A549 (cell line): ENCODE results near the gene CTSF. TPM values are rescaled to one million over a fixed set of nuclear protein-coding genes. Genes with fewer than 3 reads are reported as not detected.

Source experiments
- ATAC-seq, 2 experiments: fragments of 200-7000 bp in 1 of 2; fragments of >200 bp in 1 of 2; cut with Nextera tagmentation in 1 of 2; cut with Tn5 transposase in 1 of 2; 3 replicates each; pipeline versions ENCODE4 v1.8.0 to v1.9.1; 2018 to 2020; ENCODE audit warnings: mild to moderate bottlenecking in 1 of 2, moderate library complexity in 1 of 2
- CTCF ChIA-PET: fragments of 300-600 bp; sonication (Branson Sonifier 250); formaldehyde crosslinking; extraction: SDS; loops from one replicate; lab custom pipeline; 2021; ENCODE audit warnings: antibody characterized with exemption, inconsistent platforms; lab: Yijun Ruan, JAX
- POLR2A ChIA-PET: fragments of 350-600 bp; formaldehyde crosslinking; extraction: SDS; loops from one replicate; lab custom pipeline; 2021; ENCODE audit warnings: antibody characterized with exemption, inconsistent platforms; lab: Yijun Ruan, JAX
- DNase-seq, 2 experiments: peaks; one replicate each; pipeline versions ENCODE4 v3.0.0 to v3.0.0-alpha.2; 2011 to 2016; ENCODE audit warnings: low read depth in 1 of 2, low spot score in 1 of 2
- FAIRE-seq: peaks from 2 replicates; lab custom pipeline; 2011; peaks lifted over from hg19 to GRCh38; lab: Jason Lieb, UNC
- H3K27ac ChIP-seq, 2 experiments: fragments of >200 bp; sonication (Bioruptor Twin); formaldehyde crosslinking; 3 replicates each; pipeline ENCODE4 v1.5.1; 2016 to 2017
- H3K4me1 ChIP-seq: fragments of >200 bp; sonication (Bioruptor Twin); formaldehyde crosslinking; 3 replicates; pipeline ENCODE4 v1.6.1; 2016
- H3K4me2 ChIP-seq: fragments of >200 bp; sonication (Bioruptor Twin); formaldehyde crosslinking; 3 replicates; pipeline ENCODE4 v1.6.1; 2016
- H3K4me3 ChIP-seq: fragments of >200 bp; sonication (Bioruptor Twin); formaldehyde crosslinking; 3 replicates; pipeline ENCODE4 v1.5.1; 2016
- H3K9me3 ChIP-seq: fragments of >200 bp; sonication (Bioruptor Twin); formaldehyde crosslinking; 3 replicates; pipeline ENCODE4 v1.6.1; 2016
- CHD4 ChIP-seq: fragments of 200-600 bp; sonication (generic); IDR thresholded peaks from 2 replicates; pipeline ENCODE4 v1.6.1; 2016; ENCODE audit warnings: antibody characterized with exemption, mild to moderate bottlenecking, borderline replicate concordance
- ESRRA ChIP-seq: fragments of 150-350 bp; IDR thresholded peaks from 2 replicates; pipeline ENCODE4 v1.6.1; 2014; ENCODE audit warnings: mild to moderate bottlenecking, low read length, borderline replicate concordance
- GATA3 ChIP-seq: IDR thresholded peaks from 2 replicates; pipeline ENCODE4 v1.6.1; 2012; ENCODE audit warnings: borderline replicate concordance
- HOXB13 ChIP-seq: fragments of 250-450 bp; sonication (Bioruptor Pico); IDR thresholded peaks from 2 replicates; pipeline ENCODE4 v1.5.0; 2020; ENCODE audit warnings: low read depth, mild to moderate bottlenecking, moderate library complexity
- KDM5A ChIP-seq: fragments of 200-600 bp; sonication (generic); IDR thresholded peaks from 2 replicates; pipeline ENCODE4 v1.6.1; 2016; ENCODE audit warnings: antibody characterized with exemption, mild to moderate bottlenecking
- MAX ChIP-seq: IDR thresholded peaks from 2 replicates; pipeline ENCODE4 v1.6.1; 2012
- NFE2L2 ChIP-seq: fragments of 150-350 bp; conservative IDR thresholded peaks from 2 replicates; pipeline ENCODE4 v1.6.1; 2014; ENCODE audit warnings: low read length
- PHF8 ChIP-seq: fragments of 200-600 bp; sonication (generic); IDR thresholded peaks from 2 replicates; pipeline ENCODE4 v1.6.1; 2016; ENCODE audit warnings: low read depth, mild to moderate bottlenecking, antibody characterized with exemption, moderate library complexity, borderline replicate concordance
- POLR2AphosphoS2 ChIP-seq: conservative IDR thresholded peaks from 2 replicates; pipeline ENCODE4 v1.6.1; 2012; ENCODE audit warnings: low read length, improper control_type of control experiment, inconsistent platforms
- RAD21 ChIP-seq, 2 experiments: fragments of >200 bp in 1 of 2; sonication (Bioruptor Twin) in 1 of 2; formaldehyde crosslinking in 1 of 2; IDR thresholded peaks in 1 of 2; conservative IDR thresholded peaks in 1 of 2; 2 replicates in 1 of 2; 3 replicates in 1 of 2; pipeline ENCODE4 v1.6.1; 2012 to 2018; ENCODE audit warnings: inconsistent platforms in 1 of 2
- SMC3 ChIP-seq: fragments of >200 bp; sonication (Bioruptor Twin); formaldehyde crosslinking; IDR thresholded peaks from 3 replicates; pipeline ENCODE4 v1.6.1; 2018; ENCODE audit warnings: inconsistent platforms
- USF2 ChIP-seq: fragments of 450-650 bp; IDR thresholded peaks from 2 replicates; pipeline ENCODE4 v1.6.1; 2014; ENCODE audit warnings: antibody characterized with exemption
- ZC3H11A ChIP-seq: fragments of 450-650 bp; IDR thresholded peaks from 2 replicates; pipeline ENCODE4 v1.6.1; 2014; ENCODE audit warnings: antibody characterized with exemption, mild to moderate bottlenecking
- ZSCAN20 ChIP-seq: fragments of 250-450 bp; sonication (Bioruptor Pico); IDR thresholded peaks from 2 replicates; pipeline ENCODE4 v1.8.0; 2022; ENCODE audit warnings: mild to moderate bottlenecking, moderate library complexity
- WGBS: methylation state at CpG from one replicate; pipeline ENCODE4 v1.1.6; 2017; ENCODE audit errors: missing lambda C conversion rate; 5-methylcytosine and 5-hydroxymethylcytosine counted together
- polyA plus RNA-seq, 4 experiments: library from polyadenylated mRNA; depleted of rRNA in 3 of 4; stranded (reverse); fragments of >200 nt; fragmentation: RNase III in 1 of 4; extraction: RNeasy Plus Mini Kit Qiagen cat#74134 plus additional on column Dnase treatment in 1 of 4; gene quantifications; 2 replicates in 3 of 4; 3 replicates in 1 of 4; pipeline ENCODE4 v1.2.3, GENCODE V29; 2011 to 2017
- TF ChIP-seq, protein P1 (sequence below): fragments of >200 bp; sonication (Bioruptor Twin); formaldehyde crosslinking; IDR thresholded peaks from 3 replicates; pipeline ENCODE4 v1.5.1; 2016
- TF ChIP-seq, protein P2 (sequence below): fragments of 250-450 bp; sonication (Bioruptor Pico); IDR thresholded peaks from 2 replicates; pipeline ENCODE4 v1.5.0; 2021; ENCODE audit warnings: mild to moderate bottlenecking, moderate library complexity, borderline replicate concordance

The CTSF gene
- polyA plus RNA-seq, 2 of the 4 experiments (the other 2 are of a cell fraction), result 19.2 to 29.8 TPM

DNA sequence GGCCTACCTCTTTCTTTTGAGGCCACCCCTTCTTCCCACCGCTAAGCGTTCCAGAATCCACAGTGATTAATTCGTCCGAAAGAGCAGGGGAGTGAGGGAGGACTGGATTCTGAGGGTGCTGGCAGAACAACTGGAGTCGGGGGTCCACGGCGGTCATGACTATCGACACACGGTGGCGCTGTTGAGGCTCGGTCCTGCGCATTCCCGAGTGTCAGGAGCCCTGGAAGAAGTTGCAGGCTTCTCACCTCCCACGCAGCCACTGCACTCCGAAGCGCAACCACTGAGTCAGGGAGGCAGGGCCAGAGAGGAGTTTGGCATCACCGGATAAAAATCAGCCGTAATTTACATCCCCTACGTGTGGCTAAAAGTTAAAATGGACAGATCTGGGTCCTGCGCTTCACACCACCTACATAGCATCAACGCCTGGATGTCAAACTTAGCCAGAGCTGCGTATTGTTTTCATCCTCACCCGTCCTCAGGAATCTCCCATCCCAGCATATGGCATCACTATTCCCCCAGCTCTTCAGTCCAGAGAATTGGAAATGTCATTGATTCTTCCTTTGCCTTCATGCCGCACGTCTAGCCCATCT, 10.7 kb upstream of the CTSF start:
- WGBS, result 19% methylated on average over 25 of the region's 25 CpGs
- Histone ChIP-seq H3K4me2 (peak overlapping the region; percentile 68), H3K4me3 (no peak overlapping the region), H3K4me1 (peaks cover 9% of the 10 kb centered on the region), H3K9me3 (0 out of 3 replicates have a peak, but pooled peaks cover 5% of the 10 kb centered on the region), H3K27ac (no peak overlapping the region)
- TF ChIP-seq, protein P1, sequence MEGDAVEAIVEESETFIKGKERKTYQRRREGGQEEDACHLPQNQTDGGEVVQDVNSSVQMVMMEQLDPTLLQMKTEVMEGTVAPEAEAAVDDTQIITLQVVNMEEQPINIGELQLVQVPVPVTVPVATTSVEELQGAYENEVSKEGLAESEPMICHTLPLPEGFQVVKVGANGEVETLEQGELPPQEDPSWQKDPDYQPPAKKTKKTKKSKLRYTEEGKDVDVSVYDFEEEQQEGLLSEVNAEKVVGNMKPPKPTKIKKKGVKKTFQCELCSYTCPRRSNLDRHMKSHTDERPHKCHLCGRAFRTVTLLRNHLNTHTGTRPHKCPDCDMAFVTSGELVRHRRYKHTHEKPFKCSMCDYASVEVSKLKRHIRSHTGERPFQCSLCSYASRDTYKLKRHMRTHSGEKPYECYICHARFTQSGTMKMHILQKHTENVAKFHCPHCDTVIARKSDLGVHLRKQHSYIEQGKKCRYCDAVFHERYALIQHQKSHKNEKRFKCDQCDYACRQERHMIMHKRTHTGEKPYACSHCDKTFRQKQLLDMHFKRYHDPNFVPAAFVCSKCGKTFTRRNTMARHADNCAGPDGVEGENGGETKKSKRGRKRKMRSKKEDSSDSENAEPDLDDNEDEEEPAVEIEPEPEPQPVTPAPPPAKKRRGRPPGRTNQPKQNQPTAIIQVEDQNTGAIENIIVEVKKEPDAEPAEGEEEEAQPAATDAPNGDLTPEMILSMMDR, result peak; percentile 69
- TF ChIP-seq RAD21 (conservative IDR thresholded peaks at IDR 0.05 in 1 of 2, IDR thresholded peaks at IDR 0.05 in 1 of 2), result peak; percentile 67 to 73
- no peak for TF ChIP-seq ZSCAN20 (CRISPR knock-in tag)
- peak; percentile 45; the same call in 1 of the 2 replicates for TF ChIP-seq MAX
- peak; percentile 78 for TF ChIP-seq SMC3
- ATAC-seq, result peak; percentile 93 to 95
- ChIA-PET CTCF (interaction anchor here (0.5 to 6.9 kb wide), 23 partner anchors 10 to 428 kb away, joined by 3 to 89 read pairs (median 4); partner anchors contain the start of genes CCDC87, CCS, CTSF and RBM4), POLR2A (interaction anchor here (0.7 to 1.1 kb wide), 2 partner anchors 75 to 99 kb away, joined by 3 read pairs; partner anchors contain the start of gene RBM4B)
- FAIRE-seq, result no peak
- DNase-seq, result peak; percentile 62 to 87

DNA sequence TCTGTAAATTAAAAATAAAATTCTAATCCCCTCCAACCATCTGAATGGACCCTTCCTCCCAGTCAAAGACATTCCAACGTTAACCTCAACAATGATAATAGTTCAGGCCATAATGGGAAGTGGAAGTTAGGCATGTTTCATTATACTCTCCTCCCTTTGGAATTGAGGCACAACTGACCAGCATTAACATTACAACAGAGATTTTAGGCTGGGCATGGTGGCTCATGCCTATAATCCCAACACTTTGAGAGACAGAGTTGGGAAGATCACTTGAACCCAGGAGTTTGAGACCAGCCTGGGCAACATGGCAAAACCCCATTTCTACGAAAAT, 2.4 kb upstream of the CTSF start:
- DNase-seq, result no peak
- TF ChIP-seq KDM5A, result no peak
- TF ChIP-seq GATA3, result no peak
- TF ChIP-seq HOXB13 (CRISPR knock-in tag), result no peak
- TF ChIP-seq POLR2AphosphoS2, result no peak
- TF ChIP-seq MAX, result no peak
- no peak overlapping the region for H3K4me2 ChIP-seq
- FAIRE-seq, result no peak
- no peak for ATAC-seq
- ChIA-PET CTCF (interaction anchor here (3.1 kb wide), 1 partner anchor 10 kb away, joined by 15 read pairs; no protein-coding TSS in a partner anchor), POLR2A (interaction anchor here (0.7 kb wide), 1 partner anchor 1446 kb away, joined by 5 read pairs; no protein-coding TSS in a partner anchor)
- no peak overlapping the region for H3K4me3 ChIP-seq
- peaks cover 14% of the 10 kb centered on the region for H3K4me1 ChIP-seq
- no peak overlapping the region for H3K27ac ChIP-seq
- no peaks in the 10 kb centered on the region for H3K9me3 ChIP-seq
- WGBS, result 38% methylated on average over 2 of the region's 2 CpGs

GRCh38 chr11:66570079-66570849, 1.9 kb upstream of the CTSF start:
- 41% methylated on average over 5 of the region's 5 CpGs for WGBS

More at GRCh38 chr11:66570079-66570849, 1.9 kb upstream of the CTSF start:
- ChIA-PET POLR2A (interaction anchor here (0.8 kb wide), 1 partner anchor 68 kb away, joined by 3 read pairs; the partner anchor contains the start of gene RBM4), CTCF (interaction anchor here (1.0 to 3.1 kb wide), 4 partner anchors 8 to 22 kb away, joined by 3 to 16 read pairs (median 9); partner anchors contain the start of genes CCDC87 and CCS)
- TF ChIP-seq CHD4 (no peak), NFE2L2 (no peak), ESRRA (no peak), PHF8 (no peak), GATA3 (no peak), USF2 (no peak), ZC3H11A (no peak)
- TF ChIP-seq, protein P2, sequence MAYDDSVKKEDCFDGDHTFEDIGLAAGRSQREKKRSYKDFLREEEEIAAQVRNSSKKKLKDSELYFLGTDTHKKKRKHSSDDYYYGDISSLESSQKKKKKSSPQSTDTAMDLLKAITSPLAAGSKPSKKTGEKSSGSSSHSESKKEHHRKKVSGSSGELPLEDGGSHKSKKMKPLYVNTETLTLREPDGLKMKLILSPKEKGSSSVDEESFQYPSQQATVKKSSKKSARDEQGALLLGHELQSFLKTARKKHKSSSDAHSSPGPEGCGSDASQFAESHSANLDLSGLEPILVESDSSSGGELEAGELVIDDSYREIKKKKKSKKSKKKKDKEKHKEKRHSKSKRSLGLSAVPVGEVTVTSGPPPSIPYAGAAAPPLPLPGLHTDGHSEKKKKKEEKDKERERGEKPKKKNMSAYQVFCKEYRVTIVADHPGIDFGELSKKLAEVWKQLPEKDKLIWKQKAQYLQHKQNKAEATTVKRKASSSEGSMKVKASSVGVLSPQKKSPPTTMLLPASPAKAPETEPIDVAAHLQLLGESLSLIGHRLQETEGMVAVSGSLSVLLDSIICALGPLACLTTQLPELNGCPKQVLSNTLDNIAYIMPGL (CRISPR knock-in tag), result no peak
- peaks cover 14% of the 10 kb centered on the region for H3K4me1 ChIP-seq
- H3K4me3 ChIP-seq, result no peak overlapping the region
- no peak overlapping the region for H3K4me2 ChIP-seq
- no peak overlapping the region for H3K27ac ChIP-seq
- ATAC-seq (no peak), FAIRE-seq (no peak), DNase-seq (no peak)
- no peaks in the 10 kb centered on the region for H3K9me3 ChIP-seq
